Neuronal stem cell (in vitro differentiated cells): ENCODE results near the gene APOA1. TPM values are rescaled to one million over a fixed set of nuclear protein-coding genes. Genes with fewer than 3 reads are reported as not detected.
A peak's percentile ranks its signal among the peaks of the same experiment; 100 is the strongest.

Source experiments
- DNase-seq: peaks from one replicate; pipeline ENCODE4 v3.0.0-alpha.2; 2013; ENCODE audit warnings: low spot score
- H2AFZ ChIP-seq: one replicate; pipeline ENCODE4 v1.6.1; 2013; ENCODE audit warnings: mild to moderate bottlenecking, low read length, inconsistent platforms
- H2AK5ac ChIP-seq: 2 replicates; pipeline ENCODE4 v1.6.1; 2013; ENCODE audit warnings: low read depth, mild to moderate bottlenecking, inconsistent platforms, low read length, moderate library complexity, mixed read lengths
- H2BK120ac ChIP-seq: 2 replicates; pipeline ENCODE4 v1.6.1; 2013; ENCODE audit warnings: low read depth, mild to moderate bottlenecking, inconsistent platforms, low read length, moderate library complexity, mixed read lengths
- H2BK12ac ChIP-seq: one replicate; pipeline ENCODE4 v1.6.1; 2013; ENCODE audit warnings: low read length, inconsistent platforms
- H2BK15ac ChIP-seq: 2 replicates; pipeline ENCODE4 v1.6.1; 2013; ENCODE audit warnings: mild to moderate bottlenecking, low read length, inconsistent platforms, mixed read lengths
- H2BK5ac ChIP-seq: one replicate; pipeline ENCODE4 v1.6.1; 2013; ENCODE audit warnings: inconsistent platforms, mild to moderate bottlenecking, low read length, moderate library complexity
- H3K14ac ChIP-seq: one replicate; pipeline ENCODE4 v1.6.1; 2013; ENCODE audit warnings: low read length, inconsistent platforms
- H3K18ac ChIP-seq: 2 replicates; pipeline ENCODE4 v1.6.1; 2013; ENCODE audit warnings: low read length, inconsistent platforms
- H3K23ac ChIP-seq: 2 replicates; pipeline ENCODE4 v1.6.1; 2013; ENCODE audit warnings: low read depth, mild to moderate bottlenecking, mixed read lengths, low read length, inconsistent platforms; ENCODE audit not compliant: poor library complexity
- H3K27ac ChIP-seq: replicated peaks from 3 replicates; pipeline ENCODE4 v1.5.1; 2013; ENCODE audit warnings: low read length, inconsistent platforms
- H3K27me3 ChIP-seq, 3 experiments: 2 replicates each; pipeline ENCODE4 v1.6.1; 2013; ENCODE audit warnings: low read length in 3 of 3, mild to moderate bottlenecking in 2 of 3, inconsistent platforms in 1 of 3, low read depth in 1 of 3, mixed read lengths in 1 of 3, moderate library complexity in 1 of 3; ENCODE audit not compliant: control insufficient read depth in 3 of 3, insufficient read depth in 3 of 3
- H3K36me3 ChIP-seq, 2 donors: replicated peaks in 1 of 2; 2 replicates each; pipeline ENCODE4 v1.6.1; 2013; ENCODE audit warnings: low read length in 2 of 2; ENCODE audit not compliant: control insufficient read depth in 2 of 2, insufficient read depth in 2 of 2
- H3K4ac ChIP-seq: 2 replicates; pipeline ENCODE4 v1.6.1; 2013; ENCODE audit warnings: inconsistent platforms, mild to moderate bottlenecking, low read length, moderate library complexity
- H3K4me1 ChIP-seq, 2 donors: 1 replicate in 1 of 2; 2 replicates in 1 of 2; pipeline ENCODE4 v1.6.1; 2013; ENCODE audit warnings: low read length in 2 of 2, low read depth in 1 of 2; ENCODE audit not compliant: control insufficient read depth in 2 of 2, insufficient read depth in 1 of 2
- H3K4me2 ChIP-seq: one replicate; pipeline ENCODE4 v1.6.1; 2013; ENCODE audit warnings: mild to moderate bottlenecking, low read length, inconsistent platforms; ENCODE audit not compliant: insufficient read depth, poor library complexity, severe bottlenecking
- H3K4me3 ChIP-seq, 2 donors: 2 replicates each; pipeline ENCODE4 v1.5.1; 2013; ENCODE audit warnings: low read length in 2 of 2, mild to moderate bottlenecking in 2 of 2, inconsistent platforms in 1 of 2, moderate library complexity in 1 of 2
- H3K79me1 ChIP-seq: one replicate; pipeline ENCODE4 v1.6.1; 2013; ENCODE audit warnings: low read depth, mild to moderate bottlenecking, inconsistent platforms, low read length, moderate library complexity
- H3K9ac ChIP-seq: one replicate; pipeline ENCODE4 v1.6.1; 2013; ENCODE audit warnings: mild to moderate bottlenecking, low read depth, low read length, inconsistent platforms; ENCODE audit not compliant: poor library complexity
- H3K9me3 ChIP-seq, 2 donors: replicated peaks in 1 of 2; 2 replicates each; pipeline versions ENCODE3 to v1.6.1; 2013; ENCODE audit warnings: low read length in 2 of 2, mild to moderate bottlenecking in 2 of 2, inconsistent platforms in 1 of 2, low read depth in 1 of 2, mixed read lengths in 1 of 2, moderate library complexity in 1 of 2; ENCODE audit not compliant: control insufficient read depth in 2 of 2, insufficient read depth in 1 of 2
- H4K8ac ChIP-seq: one replicate; pipeline ENCODE4 v1.6.1; 2013; ENCODE audit warnings: low read depth, mild to moderate bottlenecking, inconsistent platforms, low read length, moderate library complexity
- H4K91ac ChIP-seq: one replicate; pipeline ENCODE4 v1.6.1; 2013; ENCODE audit warnings: low read length, low read depth, mild to moderate bottlenecking, inconsistent platforms; ENCODE audit not compliant: poor library complexity
- WGBS, 2 donors: extraction: QIAGEN DNeasy Blood & Tissue Kit; methylation state at CpG; one replicate each; pipeline ENCODE4 v1.1.7; 2013; ENCODE audit warnings: missing lambda C conversion rate in 2 of 2, mixed read lengths in 1 of 2; ENCODE audit not compliant: insufficient read length in 2 of 2, insufficient replicate concordance in 1 of 2; ENCODE audit errors: extremely low coverage in 2 of 2; 5-methylcytosine and 5-hydroxymethylcytosine counted together
- polyA plus RNA-seq, 2 experiments: library from polyadenylated mRNA; stranded (reverse); fragments of 200-250 nt; gene quantifications; one replicate each; pipeline ENCODE4 v1.2.3, GENCODE V29; 2013

APOA1 gene
- 0.29 TPM for polyA plus RNA-seq (2013, experiment 1 of 2)
- 0.46 TPM for polyA plus RNA-seq (2013, experiment 2 of 2)

DNA sequence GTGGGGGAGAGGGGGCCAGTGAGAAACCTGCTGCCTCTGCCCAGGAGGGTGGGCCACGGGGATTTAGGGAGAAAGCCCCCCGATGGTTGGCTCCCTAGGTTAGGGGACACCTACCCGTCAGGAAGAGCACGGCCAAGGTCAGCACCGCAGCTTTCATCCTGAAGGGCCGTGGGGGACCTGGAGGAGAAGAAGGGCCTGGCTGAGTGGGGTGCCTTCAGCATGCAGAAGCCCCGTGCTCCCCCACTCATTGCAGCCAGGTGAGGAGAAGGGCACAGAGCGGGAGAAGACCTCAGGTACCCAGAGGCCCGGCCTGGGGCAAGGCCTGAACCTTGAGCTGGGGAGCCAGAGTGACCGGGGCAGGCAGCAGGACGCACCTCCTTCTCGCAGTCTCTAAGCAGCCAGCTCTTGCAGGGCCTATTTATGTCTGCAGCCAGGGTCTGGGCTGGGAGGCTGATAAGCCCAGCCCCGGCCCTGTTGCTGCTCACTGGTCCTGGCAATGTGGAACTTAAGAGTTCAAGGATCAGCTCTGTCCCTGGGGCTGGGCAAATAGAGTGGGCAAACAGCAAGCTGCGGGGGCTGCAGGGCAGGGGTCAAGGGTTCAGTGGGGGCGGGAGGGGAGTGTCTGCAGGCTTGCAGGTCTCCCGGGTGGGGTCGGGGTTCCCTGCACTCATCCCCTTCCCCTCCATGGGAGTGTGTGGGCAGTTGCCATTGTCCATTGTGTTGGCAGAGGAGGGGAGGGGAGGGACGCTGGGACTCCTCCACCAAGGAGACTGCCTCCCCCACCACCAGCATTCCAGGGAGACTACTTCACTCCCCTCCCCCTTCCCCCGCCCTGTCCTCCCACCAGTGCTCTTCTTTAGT is at the start of gene APOA1:
TSS of gene APOA1 (minus strand) at position 392 of the 861 bp plus-strand sequence. CDS start at position 157, 235 bp downstream.
- H3K9ac ChIP-seq: peak within 1 kb of the TSS; percentile 36
- peak within 1 kb of the TSS; percentile 41 for H2BK15ac ChIP-seq
- no peaks in the 10 kb centered on the region for H3K36me3 ChIP-seq
- H3K79me1 ChIP-seq: no peaks in the 10 kb centered on the region
- H3K27ac ChIP-seq: peak within 1 kb of the TSS; percentile 39
- peak within 1 kb of the TSS; percentile 10 for H3K14ac ChIP-seq
- H3K23ac ChIP-seq: no peak within 1 kb of the TSS
- H3K4me1 ChIP-seq: peaks cover 9 to 19% of the 10 kb centered on the region in 2 donors
- peak within 1 kb of the TSS; percentile 62 for H3K18ac ChIP-seq
- H2AFZ ChIP-seq: peak within 1 kb of the TSS; percentile 94
- DNase-seq: peak; percentile 21
- H2BK5ac ChIP-seq: peak within 1 kb of the TSS; percentile 42
- no peaks in the 10 kb centered on the region for H3K9me3 ChIP-seq
- H2BK12ac ChIP-seq: peak within 1 kb of the TSS; percentile 24
- WGBS, 2 donors: no CpG with 5 or more reads among the region's 19 CpGs
- H4K91ac ChIP-seq: no peak within 1 kb of the TSS
- peak within 1 kb of the TSS; percentile 93 for H2AK5ac ChIP-seq
- no peak within 1 kb of the TSS for H3K4me3 ChIP-seq
- no peak within 1 kb of the TSS for H3K4ac ChIP-seq
- H3K4me2 ChIP-seq: peak within 1 kb of the TSS; percentile 20
- H4K8ac ChIP-seq: no peak within 1 kb of the TSS
- peak within 1 kb of the TSS; percentile 13 for H2BK120ac ChIP-seq
- peaks cover 0 to 10% (median 0%) of the 10 kb centered on the region in 3 experiments for H3K27me3 ChIP-seq

DNA sequence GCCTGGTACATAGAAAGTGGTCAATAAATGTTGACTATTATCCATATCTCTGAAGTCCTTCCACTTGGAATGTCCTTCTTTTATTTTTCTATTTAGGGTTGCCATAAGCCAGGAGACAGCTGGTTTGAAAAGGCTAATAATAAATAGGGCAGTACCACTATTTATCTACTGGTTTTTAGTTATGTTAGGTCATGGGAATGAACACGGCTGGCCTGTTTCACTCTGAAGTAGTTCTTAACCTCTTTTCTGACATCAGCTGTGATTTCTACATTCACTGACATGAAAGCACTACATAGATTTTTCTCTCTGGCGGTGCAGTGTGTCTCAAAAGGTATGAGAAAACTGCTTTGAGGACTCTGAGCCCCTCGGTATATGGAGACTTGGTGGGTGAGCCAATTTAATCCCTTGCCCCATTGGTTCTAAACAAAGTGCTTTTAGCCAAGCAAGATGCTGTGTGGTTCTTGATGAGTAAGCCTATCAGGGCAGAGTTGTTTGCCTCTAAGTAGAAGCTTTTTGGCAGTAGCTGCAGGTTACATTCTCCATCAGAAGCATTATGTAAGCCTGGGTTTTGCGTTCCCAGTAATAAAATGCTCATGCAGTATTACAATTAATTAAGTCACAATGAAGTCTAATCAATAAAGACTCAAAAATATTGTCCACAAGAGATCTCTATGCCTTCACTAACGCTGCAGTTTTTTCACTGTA is 48.7 kb upstream of the APOA1 start:
- Histone ChIP-seq H2BK12ac (no peak overlapping the region), H3K4me1 (no peaks in the 10 kb centered on the region), H3K27ac (no peak overlapping the region), H4K8ac (no peak overlapping the region), H3K79me1 (no peaks in the 10 kb centered on the region), H2AFZ (no peak overlapping the region), H3K4ac (no peak overlapping the region), H3K4me3 (no peak overlapping the region), H3K14ac (no peak overlapping the region), H3K4me2 (no peak overlapping the region), H2AK5ac (no peak overlapping the region), H3K36me3 (peaks cover 0 to 4% of the 10 kb centered on the region in 2 donors), H3K27me3 (no peaks in the 10 kb centered on the region), H2BK15ac (no peak overlapping the region), H3K9ac (no peak overlapping the region), H3K9me3 (no peaks in the 10 kb centered on the region), H4K91ac (no peak overlapping the region), H3K18ac (no peak overlapping the region), H3K23ac (no peak overlapping the region), H2BK120ac (no peak overlapping the region), H2BK5ac (no peak overlapping the region)
- DNase-seq: no peak
- no CpG with 5 or more reads among the region's 5 CpGs for WGBS, 2 donors

DNA sequence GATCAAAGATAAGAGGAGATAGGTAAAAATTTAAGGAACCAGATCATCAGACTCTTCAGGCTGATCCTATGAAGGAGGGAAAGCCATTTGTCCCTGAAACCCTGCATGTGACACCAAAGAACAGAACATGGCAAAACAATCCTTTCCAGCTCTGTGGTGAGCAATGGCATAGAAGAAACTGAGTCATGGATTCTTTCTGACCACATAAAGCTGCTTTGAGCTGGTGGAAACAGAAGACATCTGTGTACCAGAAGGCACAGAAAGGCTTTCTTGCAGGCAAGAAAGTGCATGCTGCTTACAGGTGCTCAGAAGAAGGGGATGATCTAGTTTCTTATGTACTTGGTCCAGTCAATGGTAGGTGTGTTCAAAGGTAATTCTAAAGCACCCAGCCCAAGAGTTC is 45.0 kb upstream of the APOA1 start:
- Histone ChIP-seq H3K14ac (no peak overlapping the region), H2BK120ac (no peak overlapping the region), H3K4me1 (no peaks in the 10 kb centered on the region), H3K4me3 (no peak overlapping the region), H3K9ac (no peak overlapping the region), H2BK5ac (no peak overlapping the region), H3K79me1 (no peaks in the 10 kb centered on the region), H3K4ac (no peak overlapping the region), H3K23ac (no peak overlapping the region), H2AK5ac (no peak overlapping the region), H3K4me2 (no peak overlapping the region), H4K91ac (no peak overlapping the region), H3K18ac (no peak overlapping the region), H3K27me3 (no peaks in the 10 kb centered on the region), H3K9me3 (no peaks in the 10 kb centered on the region), H3K36me3 (peaks cover 0 to 4% of the 10 kb centered on the region in 2 donors), H2BK15ac (no peak overlapping the region), H4K8ac (no peak overlapping the region), H3K27ac (no peak overlapping the region), H2BK12ac (no peak overlapping the region), H2AFZ (no peak overlapping the region)
- DNase-seq: no peak

DNA sequence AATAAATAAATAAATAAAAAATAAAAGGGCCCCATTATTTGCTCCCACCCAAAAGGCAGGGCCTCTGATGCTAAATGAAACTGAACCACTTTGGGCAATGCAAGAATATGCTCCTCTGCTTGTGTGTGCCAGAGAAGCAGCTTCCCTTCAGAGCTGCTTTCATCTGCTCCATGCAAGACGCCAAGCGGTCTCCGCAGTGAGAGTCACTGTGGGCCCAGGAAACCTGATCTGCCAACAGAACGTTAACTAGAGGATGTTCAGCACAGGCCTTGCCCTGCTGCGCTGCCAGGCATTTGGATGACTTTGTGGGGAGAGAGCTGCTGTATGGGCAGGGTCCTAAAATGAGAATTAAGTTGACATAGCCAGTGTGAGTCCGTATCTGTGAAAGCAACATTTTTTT is 43.7 kb upstream of the APOA1 start:
- no peaks in the 10 kb centered on the region for H3K9me3 ChIP-seq
- H2AFZ ChIP-seq: no peak overlapping the region
- H3K36me3 ChIP-seq: peaks cover 0 to 12% of the 10 kb centered on the region in 2 donors
- H3K4me2 ChIP-seq: no peak overlapping the region
- no peak overlapping the region for H2AK5ac ChIP-seq
- H2BK5ac ChIP-seq: no peak overlapping the region
- H3K9ac ChIP-seq: no peak overlapping the region
- no peak overlapping the region for H3K4ac ChIP-seq
- H3K18ac ChIP-seq: no peak overlapping the region
- no peaks in the 10 kb centered on the region for H3K27me3 ChIP-seq
- no peak overlapping the region for H3K23ac ChIP-seq
- H4K91ac ChIP-seq: no peak overlapping the region
- H3K79me1 ChIP-seq: no peaks in the 10 kb centered on the region
- H3K14ac ChIP-seq: no peak overlapping the region
- H2BK15ac ChIP-seq: no peak overlapping the region
- no CpG with 5 or more reads among the region's 6 CpGs for WGBS, 2 donors
- H3K4me1 ChIP-seq: no peaks in the 10 kb centered on the region
- H4K8ac ChIP-seq: no peak overlapping the region
- no peak overlapping the region for H3K27ac ChIP-seq
- H3K4me3 ChIP-seq: no peak overlapping the region
- H2BK120ac ChIP-seq: no peak overlapping the region
- no peak overlapping the region for H2BK12ac ChIP-seq
- DNase-seq: no peak
